Measurements from ENCODE around the gene ACADSB.

The ACADSB gene

GRCh38 chr10:123004298-123004697, 4.5 kb upstream of the ACADSB start:
- no peak for DNase-seq (ENCODE audit: low spot score)

- peak; percentile 28 for DNase-seq (ENCODE audit: low spot score)
These were observed 1.1 kb upstream of the ACADSB start for GRCh38 chr10:123007558-123008354.

- no peak for DNase-seq (ENCODE audit: low spot score)
These were observed 457 bp downstream of the ACADSB start for GRCh38 chr10:123009105-123009820.

- no peak for DNase-seq (ENCODE audit: low spot score)
These were observed 3.2 kb downstream of the ACADSB start for GRCh38 chr10:123011987-123012386.

GRCh38 chr10:123013456-123014419, 4.9 kb downstream of the ACADSB start:
- DNase-seq (ENCODE audit: low spot score): no peak

GRCh38 chr10:123014772-123015171, 6.0 kb downstream of the ACADSB start:
- no peak for DNase-seq (ENCODE audit: low spot score)

GRCh38 chr10:123016228-123016627, 7.4 kb downstream of the ACADSB start:
- DNase-seq (ENCODE audit: low spot score): no peak

GRCh38 chr10:123017421-123018165, 8.8 kb downstream of the ACADSB start:
- DNase-seq (ENCODE audit: low spot score): no peak

GRCh38 chr10:123018531-123018930, 9.7 kb downstream of the ACADSB start:
- DNase-seq (ENCODE audit: low spot score): no peak

GRCh38 chr10:123019264-123019663, 10.5 kb downstream of the ACADSB start:
- no peak for DNase-seq (ENCODE audit: low spot score)

GRCh38 chr10:123019941-123020703, 11.3 kb downstream of the ACADSB start:
- DNase-seq (ENCODE audit: low spot score): no peak

- DNase-seq (ENCODE audit: low spot score): no peak
These were observed 12.7 kb downstream of the ACADSB start for GRCh38 chr10:123021517-123021916.

GRCh38 chr10:123024540-123024939, 15.7 kb downstream of the ACADSB start:
- no peak for DNase-seq (ENCODE audit: low spot score)

GRCh38 chr10:123026302-123026701, 17.5 kb downstream of the ACADSB start:
- peak; percentile 59 for DNase-seq (ENCODE audit: low spot score)

GRCh38 chr10:123027861-123028260, 19.1 kb downstream of the ACADSB start:
- DNase-seq (ENCODE audit: low spot score): no peak

- DNase-seq (ENCODE audit: low spot score): no peak
These were observed 22.3 kb downstream of the ACADSB start for GRCh38 chr10:123031124-123031523.

GRCh38 chr10:123034332-123034731, 25.5 kb downstream of the ACADSB start:
- no peak for DNase-seq (ENCODE audit: low spot score)

- no peak for DNase-seq (ENCODE audit: low spot score)
These were observed 26.8 kb downstream of the ACADSB start for GRCh38 chr10:123035467-123036086.

- DNase-seq (ENCODE audit: low spot score): no peak
These were observed 30.2 kb downstream of the ACADSB start for GRCh38 chr10:123038782-123039631.

- no peak for DNase-seq (ENCODE audit: low spot score)
These were observed 30.8 kb downstream of the ACADSB start for GRCh38 chr10:123039632-123039930.

Data from COLO829 (cell line).